KMS-11 (cell line): ENCODE data around the gene CELSR3.

Experiments
- H2AFZ ChIP-seq: fragments of 200-600 bp; sonication (generic); 2 replicates; pipeline ENCODE4 v1.6.1; 2016; ENCODE audit warnings: antibody characterized with exemption, mixed run types, low read depth
- H3K27ac ChIP-seq: fragments of 200-600 bp; sonication (generic); 2 replicates; pipeline ENCODE4 v1.6.1; 2016; ENCODE audit warnings: mild to moderate bottlenecking, mixed run types
- H3K27me3 ChIP-seq: fragments of 200-600 bp; sonication (generic); 2 replicates; pipeline ENCODE4 v1.6.1; 2017; ENCODE audit warnings: mild to moderate bottlenecking, low read depth, mixed run types, moderate library complexity; ENCODE audit not compliant: insufficient read depth
- H3K36me3 ChIP-seq: fragments of 200-600 bp; sonication (generic); 2 replicates; pipeline ENCODE4 v1.6.1; 2017; ENCODE audit warnings: mild to moderate bottlenecking, mixed run types; ENCODE audit not compliant: insufficient read depth
- H3K4me1 ChIP-seq: fragments of 200-600 bp; sonication (generic); 2 replicates; pipeline ENCODE4 v1.6.1; 2016; ENCODE audit warnings: mild to moderate bottlenecking, low read depth, mixed run types; ENCODE audit not compliant: poor library complexity, severe bottlenecking
- H3K4me2 ChIP-seq: fragments of 200-600 bp; sonication (generic); 2 replicates; pipeline ENCODE4 v1.7.0; 2016; ENCODE audit warnings: mild to moderate bottlenecking, mixed run types
- H3K4me3 ChIP-seq: fragments of 200-600 bp; sonication (generic); IDR thresholded peaks from 2 replicates; pipeline ENCODE4 v1.6.1; 2017; ENCODE audit warnings: low read depth, low read length, mixed read lengths; ENCODE audit not compliant: insufficient read depth
- H3K79me2 ChIP-seq: fragments of 200-600 bp; sonication (generic); 2 replicates; pipeline ENCODE4 v1.6.1; 2016; ENCODE audit warnings: low read depth, mixed run types; ENCODE audit not compliant: insufficient read depth
- H3K9ac ChIP-seq: fragments of 200-600 bp; sonication (generic); 2 replicates; pipeline ENCODE4 v1.6.1; 2016; ENCODE audit warnings: mild to moderate bottlenecking, mixed run types
- H4K20me1 ChIP-seq: fragments of 200-600 bp; sonication (generic); 2 replicates; pipeline ENCODE4 v1.6.1; 2016; ENCODE audit warnings: mild to moderate bottlenecking, mixed run types; ENCODE audit not compliant: insufficient read depth
- CTCF ChIP-seq: fragments of 200-600 bp; sonication (generic); conservative IDR thresholded peaks from 2 replicates; pipeline ENCODE4 v1.6.1; 2017; ENCODE audit warnings: low read depth, mild to moderate bottlenecking, antibody characterized with exemption, low read length, moderate library complexity, mixed read lengths

CELSR3 gene

GRCh38 chr3:48684054-48684349 is 21.3 kb upstream of the CELSR3 start:
- Histone ChIP-seq H3K4me2 (peak overlapping the region; percentile 36; the same call in 1 of the 2 replicates), H3K4me3 (no peak overlapping the region), H2AFZ (no peak overlapping the region), H3K36me3 (no peaks in the 10 kb centered on the region), H4K20me1 (no peaks in the 10 kb centered on the region), H3K4me1 (peaks cover 3% of the 10 kb centered on the region), H3K9ac (no peak overlapping the region), H3K27me3 (no peaks in the 10 kb centered on the region), H3K27ac (no peak overlapping the region), H3K79me2 (no peaks in the 10 kb centered on the region)
- no peak for TF ChIP-seq CTCF

- Histone ChIP-seq H4K20me1 (no peaks in the 10 kb centered on the region), H3K4me3 (no peak overlapping the region), H3K36me3 (no peaks in the 10 kb centered on the region), H3K9ac (no peak overlapping the region), H3K4me2 (no peak overlapping the region), H2AFZ (no peak overlapping the region), H3K27me3 (no peaks in the 10 kb centered on the region), H3K79me2 (no peaks in the 10 kb centered on the region), H3K4me1 (peaks cover 3% of the 10 kb centered on the region), H3K27ac (no peak overlapping the region)
- no peak for TF ChIP-seq CTCF
These were observed 20.1 kb upstream of the CELSR3 start for GRCh38 chr3:48682786-48683185.

- no peak overlapping the region for H3K4me2 ChIP-seq
- H3K4me3 ChIP-seq, result no peak overlapping the region
- peaks cover 3% of the 10 kb centered on the region for H3K4me1 ChIP-seq
- no peak overlapping the region for H3K27ac ChIP-seq
- TF ChIP-seq CTCF, result no peak
- H3K27me3 ChIP-seq, result no peaks in the 10 kb centered on the region
- H4K20me1 ChIP-seq, result no peaks in the 10 kb centered on the region
- no peaks in the 10 kb centered on the region for H3K36me3 ChIP-seq
- no peak overlapping the region for H2AFZ ChIP-seq
- no peaks in the 10 kb centered on the region for H3K79me2 ChIP-seq
- no peak overlapping the region for H3K9ac ChIP-seq
These were observed 19.4 kb upstream of the CELSR3 start for GRCh38 chr3:48681974-48682610.

GRCh38 chr3:48681541-48681880 is 18.8 kb upstream of the CELSR3 start:
- H3K4me2 ChIP-seq, result no peak overlapping the region
- peaks cover 2% of the 10 kb centered on the region for H3K4me1 ChIP-seq
- no peaks in the 10 kb centered on the region for H3K79me2 ChIP-seq
- H4K20me1 ChIP-seq, result no peaks in the 10 kb centered on the region
- no peaks in the 10 kb centered on the region for H3K27me3 ChIP-seq
- no peaks in the 10 kb centered on the region for H3K36me3 ChIP-seq
- H3K9ac ChIP-seq, result no peak overlapping the region
- TF ChIP-seq CTCF, result no peak
- H3K27ac ChIP-seq, result no peak overlapping the region
- no peak overlapping the region for H3K4me3 ChIP-seq
- H2AFZ ChIP-seq, result no peak overlapping the region
